HT-29 (cell line): ENCODE results near the gene APPBP2. TPM values are rescaled to one million over a fixed set of nuclear protein-coding genes. Genes with fewer than 3 reads are reported as not detected.
"Not testable (repeated sequence)": the region's sequence is repeated elsewhere in the genome, so short reads cannot be mapped to it uniquely, and the experiment has no call there.

ENCODE experiments used
- DNase-seq: peaks from one replicate; pipeline ENCODE4 v3.0.0-alpha.2; 2015; ENCODE audit warnings: low spot score
- total RNA-seq: library from RNA; depleted of rRNA; stranded (reverse); fragments of >200 nt; shearing (Covaris generic); gene quantifications from 2 replicates; pipeline ENCODE4 v1.2.3, GENCODE V29; 2014

APPBP2 gene
- total RNA-seq, 1 experiment from 2014 or later, result 8.3 TPM

GRCh38 chr17:60495260-60495659 lies 30.8 kb downstream of the APPBP2 start:
- no peak for DNase-seq

- DNase-seq, result no peak
These were observed 32.2 kb downstream of the APPBP2 start for GRCh38 chr17:60493847-60494321.

GRCh38 chr17:60491771-60492170 lies 34.3 kb downstream of the APPBP2 start:
- DNase-seq, result no peak

- not testable (repeated sequence) for DNase-seq
These were observed 35.4 kb downstream of the APPBP2 start for GRCh38 chr17:60490594-60490993.

GRCh38 chr17:60481604-60482003 lies 44.4 kb downstream of the APPBP2 start:
- no peak for DNase-seq

- no peak for DNase-seq
These were observed 52.3 kb downstream of the APPBP2 start for GRCh38 chr17:60473788-60474187.

GRCh38 chr17:60472449-60472848 lies 53.6 kb downstream of the APPBP2 start:
- DNase-seq, result no peak

- no peak for DNase-seq
These were observed 54.6 kb downstream of the APPBP2 start for GRCh38 chr17:60471451-60471850.

- DNase-seq, result no peak
These were observed 57.7 kb downstream of the APPBP2 start for GRCh38 chr17:60468371-60468770.

GRCh38 chr17:60464343-60464742 lies 61.7 kb downstream of the APPBP2 start:
- DNase-seq, result no peak

- no peak for DNase-seq
These were observed 62.7 kb downstream of the APPBP2 start for GRCh38 chr17:60463157-60463835.

- DNase-seq, result no peak
These were observed 64.5 kb downstream of the APPBP2 start for GRCh38 chr17:60461584-60461983.

- no peak for DNase-seq
These were observed 68.9 kb downstream of the APPBP2 start for GRCh38 chr17:60457148-60457547.

GRCh38 chr17:60455378-60455777 lies 70.7 kb downstream of the APPBP2 start:
- DNase-seq, result no peak

GRCh38 chr17:60451965-60452364 lies 74.1 kb downstream of the APPBP2 start:
- no peak for DNase-seq

GRCh38 chr17:60451071-60451470 lies 75.0 kb downstream of the APPBP2 start:
- DNase-seq, result no peak

GRCh38 chr17:60447375-60447774 lies 78.7 kb downstream of the APPBP2 start:
- DNase-seq, result no peak

- no peak for DNase-seq
These were observed 80.9 kb downstream of the APPBP2 start for GRCh38 chr17:60445144-60445543.

- DNase-seq, result no peak
These were observed 82.3 kb downstream of the APPBP2 start for GRCh38 chr17:60443713-60444112.

GRCh38 chr17:60442271-60443173 lies 83.5 kb downstream of the APPBP2 start:
- DNase-seq, result no peak

GRCh38 chr17:60439501-60439900 lies 86.5 kb downstream of the APPBP2 start:
- no peak for DNase-seq

- no peak for DNase-seq
These were observed 89.4 kb downstream of the APPBP2 start for GRCh38 chr17:60436676-60437075.
